WTC11 (cell line): ENCODE data around the gene FOXB2.

ENCODE experiments used
- CBFB ChIP-seq: sonication (generic); formaldehyde crosslinking; IDR thresholded peaks from 2 replicates; pipeline ENCODE4 v1.8.1; 2022; ENCODE audit warnings: mild to moderate bottlenecking, low read depth, missing genetic modification reagents
- JUN ChIP-seq: sonication (generic); formaldehyde crosslinking; IDR thresholded peaks from 2 replicates; pipeline ENCODE4 v1.8.0; 2023; ENCODE audit warnings: mild to moderate bottlenecking, missing genetic modification reagents
- SP1 ChIP-seq: sonication (generic); formaldehyde crosslinking; conservative IDR thresholded peaks from 2 replicates; pipeline ENCODE4 v1.8.1; 2022; ENCODE audit warnings: missing genetic modification reagents
- ZNF138 ChIP-seq: sonication (generic); formaldehyde crosslinking; conservative IDR thresholded peaks from 2 replicates; pipeline ENCODE4 v1.8.1; 2022; ENCODE audit warnings: mild to moderate bottlenecking, moderate library complexity, missing genetic modification reagents
- ZNF263 ChIP-seq: sonication (generic); formaldehyde crosslinking; IDR thresholded peaks from 2 replicates; pipeline ENCODE4 v1.8.1; 2022; ENCODE audit warnings: low read depth, mild to moderate bottlenecking, moderate library complexity, missing genetic modification reagents
- ZNF423 ChIP-seq: fragments of 250-450 bp; sonication (Bioruptor Pico); IDR thresholded peaks from 2 replicates; pipeline ENCODE4 v2.1.2; 2022; ENCODE audit warnings: mild to moderate bottlenecking, moderate library complexity
- TF ChIP-seq, protein P1 (sequence below): sonication (generic); formaldehyde crosslinking; IDR thresholded peaks from 2 replicates; pipeline ENCODE4 v1.8.0; 2022; ENCODE audit warnings: mild to moderate bottlenecking, missing genetic modification reagents
- TF ChIP-seq, protein P2 (sequence below): sonication (generic); formaldehyde crosslinking; IDR thresholded peaks from 2 replicates; pipeline ENCODE4 v1.8.1; 2023; ENCODE audit warnings: mild to moderate bottlenecking, missing genetic modification reagents, borderline replicate concordance
- TF ChIP-seq, protein P3 (sequence below): sonication (generic); formaldehyde crosslinking; IDR thresholded peaks from 2 replicates; pipeline ENCODE4 v1.8.1; 2023; ENCODE audit warnings: mild to moderate bottlenecking, missing genetic modification reagents
- TF ChIP-seq, protein P4 (sequence below): sonication (generic); formaldehyde crosslinking; IDR thresholded peaks from 2 replicates; pipeline ENCODE4 v1.8.0; 2022; ENCODE audit warnings: mild to moderate bottlenecking, missing genetic modification reagents
- TF ChIP-seq, protein P5 (sequence below): fragments of 200-600 bp; IDR thresholded peaks from 2 replicates; pipeline ENCODE4 v1.8.0; 2022; ENCODE audit warnings: antibody characterized with exemption
- TF ChIP-seq, protein P6 (sequence below): sonication (generic); formaldehyde crosslinking; conservative IDR thresholded peaks from 2 replicates; pipeline ENCODE4 v1.8.1; 2022; ENCODE audit warnings: mild to moderate bottlenecking, missing genetic modification reagents

DNA sequence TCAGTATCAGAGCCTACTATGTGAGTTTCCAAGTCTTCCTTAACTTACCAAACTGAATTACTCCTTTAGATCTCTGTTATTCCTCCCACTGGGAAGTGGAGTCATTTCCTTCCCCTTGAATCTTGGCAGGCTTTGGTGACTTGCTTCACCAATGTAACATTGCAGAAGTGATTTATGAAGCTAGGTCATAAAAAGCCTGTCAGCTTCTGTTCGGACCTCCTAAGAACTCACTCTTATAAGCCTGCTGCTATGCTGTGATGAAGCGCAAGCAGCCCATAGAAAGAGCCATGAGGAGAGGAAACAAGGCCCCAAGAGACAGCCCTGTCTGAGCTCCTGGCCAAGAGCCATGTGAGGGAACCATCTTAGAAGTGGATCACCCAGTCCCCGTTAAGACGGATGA, 14.2 kb upstream of the FOXB2 start:
- TF ChIP-seq, protein P1, sequence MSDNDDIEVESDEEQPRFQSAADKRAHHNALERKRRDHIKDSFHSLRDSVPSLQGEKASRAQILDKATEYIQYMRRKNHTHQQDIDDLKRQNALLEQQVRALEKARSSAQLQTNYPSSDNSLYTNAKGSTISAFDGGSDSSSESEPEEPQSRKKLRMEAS (CRISPR knock-in tag): no peak
- TF ChIP-seq CBFB (CRISPR knock-in tag): no peak
- TF ChIP-seq ZNF423: no peak
- TF ChIP-seq, protein P2, sequence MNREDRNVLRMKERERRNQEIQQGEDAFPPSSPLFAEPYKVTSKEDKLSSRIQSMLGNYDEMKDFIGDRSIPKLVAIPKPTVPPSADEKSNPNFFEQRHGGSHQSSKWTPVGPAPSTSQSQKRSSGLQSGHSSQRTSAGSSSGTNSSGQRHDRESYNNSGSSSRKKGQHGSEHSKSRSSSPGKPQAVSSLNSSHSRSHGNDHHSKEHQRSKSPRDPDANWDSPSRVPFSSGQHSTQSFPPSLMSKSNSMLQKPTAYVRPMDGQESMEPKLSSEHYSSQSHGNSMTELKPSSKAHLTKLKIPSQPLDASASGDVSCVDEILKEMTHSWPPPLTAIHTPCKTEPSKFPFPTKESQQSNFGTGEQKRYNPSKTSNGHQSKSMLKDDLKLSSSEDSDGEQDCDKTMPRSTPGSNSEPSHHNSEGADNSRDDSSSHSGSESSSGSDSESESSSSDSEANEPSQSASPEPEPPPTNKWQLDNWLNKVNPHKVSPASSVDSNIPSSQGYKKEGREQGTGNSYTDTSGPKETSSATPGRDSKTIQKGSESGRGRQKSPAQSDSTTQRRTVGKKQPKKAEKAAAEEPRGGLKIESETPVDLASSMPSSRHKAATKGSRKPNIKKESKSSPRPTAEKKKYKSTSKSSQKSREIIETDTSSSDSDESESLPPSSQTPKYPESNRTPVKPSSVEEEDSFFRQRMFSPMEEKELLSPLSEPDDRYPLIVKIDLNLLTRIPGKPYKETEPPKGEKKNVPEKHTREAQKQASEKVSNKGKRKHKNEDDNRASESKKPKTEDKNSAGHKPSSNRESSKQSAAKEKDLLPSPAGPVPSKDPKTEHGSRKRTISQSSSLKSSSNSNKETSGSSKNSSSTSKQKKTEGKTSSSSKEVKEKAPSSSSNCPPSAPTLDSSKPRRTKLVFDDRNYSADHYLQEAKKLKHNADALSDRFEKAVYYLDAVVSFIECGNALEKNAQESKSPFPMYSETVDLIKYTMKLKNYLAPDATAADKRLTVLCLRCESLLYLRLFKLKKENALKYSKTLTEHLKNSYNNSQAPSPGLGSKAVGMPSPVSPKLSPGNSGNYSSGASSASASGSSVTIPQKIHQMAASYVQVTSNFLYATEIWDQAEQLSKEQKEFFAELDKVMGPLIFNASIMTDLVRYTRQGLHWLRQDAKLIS (CRISPR knock-in tag): no peak
- TF ChIP-seq, protein P3, sequence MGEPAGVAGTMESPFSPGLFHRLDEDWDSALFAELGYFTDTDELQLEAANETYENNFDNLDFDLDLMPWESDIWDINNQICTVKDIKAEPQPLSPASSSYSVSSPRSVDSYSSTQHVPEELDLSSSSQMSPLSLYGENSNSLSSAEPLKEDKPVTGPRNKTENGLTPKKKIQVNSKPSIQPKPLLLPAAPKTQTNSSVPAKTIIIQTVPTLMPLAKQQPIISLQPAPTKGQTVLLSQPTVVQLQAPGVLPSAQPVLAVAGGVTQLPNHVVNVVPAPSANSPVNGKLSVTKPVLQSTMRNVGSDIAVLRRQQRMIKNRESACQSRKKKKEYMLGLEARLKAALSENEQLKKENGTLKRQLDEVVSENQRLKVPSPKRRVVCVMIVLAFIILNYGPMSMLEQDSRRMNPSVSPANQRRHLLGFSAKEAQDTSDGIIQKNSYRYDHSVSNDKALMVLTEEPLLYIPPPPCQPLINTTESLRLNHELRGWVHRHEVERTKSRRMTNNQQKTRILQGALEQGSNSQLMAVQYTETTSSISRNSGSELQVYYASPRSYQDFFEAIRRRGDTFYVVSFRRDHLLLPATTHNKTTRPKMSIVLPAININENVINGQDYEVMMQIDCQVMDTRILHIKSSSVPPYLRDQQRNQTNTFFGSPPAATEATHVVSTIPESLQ (CRISPR knock-in tag): no peak
- TF ChIP-seq, protein P4, sequence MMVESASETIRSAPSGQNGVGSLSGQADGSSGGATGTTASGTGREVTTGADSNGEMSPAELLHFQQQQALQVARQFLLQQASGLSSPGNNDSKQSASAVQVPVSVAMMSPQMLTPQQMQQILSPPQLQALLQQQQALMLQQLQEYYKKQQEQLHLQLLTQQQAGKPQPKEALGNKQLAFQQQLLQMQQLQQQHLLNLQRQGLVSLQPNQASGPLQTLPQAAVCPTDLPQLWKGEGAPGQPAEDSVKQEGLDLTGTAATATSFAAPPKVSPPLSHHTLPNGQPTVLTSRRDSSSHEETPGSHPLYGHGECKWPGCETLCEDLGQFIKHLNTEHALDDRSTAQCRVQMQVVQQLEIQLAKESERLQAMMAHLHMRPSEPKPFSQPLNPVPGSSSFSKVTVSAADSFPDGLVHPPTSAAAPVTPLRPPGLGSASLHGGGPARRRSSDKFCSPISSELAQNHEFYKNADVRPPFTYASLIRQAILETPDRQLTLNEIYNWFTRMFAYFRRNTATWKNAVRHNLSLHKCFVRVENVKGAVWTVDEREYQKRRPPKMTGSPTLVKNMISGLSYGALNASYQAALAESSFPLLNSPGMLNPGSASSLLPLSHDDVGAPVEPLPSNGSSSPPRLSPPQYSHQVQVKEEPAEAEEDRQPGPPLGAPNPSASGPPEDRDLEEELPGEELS: no peak
- no peak for TF ChIP-seq SP1 (CRISPR knock-in tag)
- TF ChIP-seq JUN (CRISPR knock-in tag): no peak
- no peak for TF ChIP-seq ZNF138 (CRISPR knock-in tag)
- TF ChIP-seq, protein P5, sequence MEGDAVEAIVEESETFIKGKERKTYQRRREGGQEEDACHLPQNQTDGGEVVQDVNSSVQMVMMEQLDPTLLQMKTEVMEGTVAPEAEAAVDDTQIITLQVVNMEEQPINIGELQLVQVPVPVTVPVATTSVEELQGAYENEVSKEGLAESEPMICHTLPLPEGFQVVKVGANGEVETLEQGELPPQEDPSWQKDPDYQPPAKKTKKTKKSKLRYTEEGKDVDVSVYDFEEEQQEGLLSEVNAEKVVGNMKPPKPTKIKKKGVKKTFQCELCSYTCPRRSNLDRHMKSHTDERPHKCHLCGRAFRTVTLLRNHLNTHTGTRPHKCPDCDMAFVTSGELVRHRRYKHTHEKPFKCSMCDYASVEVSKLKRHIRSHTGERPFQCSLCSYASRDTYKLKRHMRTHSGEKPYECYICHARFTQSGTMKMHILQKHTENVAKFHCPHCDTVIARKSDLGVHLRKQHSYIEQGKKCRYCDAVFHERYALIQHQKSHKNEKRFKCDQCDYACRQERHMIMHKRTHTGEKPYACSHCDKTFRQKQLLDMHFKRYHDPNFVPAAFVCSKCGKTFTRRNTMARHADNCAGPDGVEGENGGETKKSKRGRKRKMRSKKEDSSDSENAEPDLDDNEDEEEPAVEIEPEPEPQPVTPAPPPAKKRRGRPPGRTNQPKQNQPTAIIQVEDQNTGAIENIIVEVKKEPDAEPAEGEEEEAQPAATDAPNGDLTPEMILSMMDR: no peak
- TF ChIP-seq, protein P6, sequence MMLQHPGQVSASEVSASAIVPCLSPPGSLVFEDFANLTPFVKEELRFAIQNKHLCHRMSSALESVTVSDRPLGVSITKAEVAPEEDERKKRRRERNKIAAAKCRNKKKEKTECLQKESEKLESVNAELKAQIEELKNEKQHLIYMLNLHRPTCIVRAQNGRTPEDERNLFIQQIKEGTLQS (CRISPR knock-in tag): no peak
- TF ChIP-seq ZNF263: no peak
